HG02885 (cell line): ENCODE results near the gene GMEB1.
"Not testable (repeated sequence)": the region's sequence is repeated elsewhere in the genome, so short reads cannot be mapped to it uniquely, and the experiment has no call there.

ENCODE experiments used
- ATAC-seq: cut with Tn5 transposase; IDR thresholded peaks from one replicate; pipeline ENCODE4 v1.9.1; 2021; ENCODE audit warnings: mild to moderate bottlenecking; ENCODE audit not compliant: unreplicated experiment, poor library complexity

GMEB1 gene, protein sequence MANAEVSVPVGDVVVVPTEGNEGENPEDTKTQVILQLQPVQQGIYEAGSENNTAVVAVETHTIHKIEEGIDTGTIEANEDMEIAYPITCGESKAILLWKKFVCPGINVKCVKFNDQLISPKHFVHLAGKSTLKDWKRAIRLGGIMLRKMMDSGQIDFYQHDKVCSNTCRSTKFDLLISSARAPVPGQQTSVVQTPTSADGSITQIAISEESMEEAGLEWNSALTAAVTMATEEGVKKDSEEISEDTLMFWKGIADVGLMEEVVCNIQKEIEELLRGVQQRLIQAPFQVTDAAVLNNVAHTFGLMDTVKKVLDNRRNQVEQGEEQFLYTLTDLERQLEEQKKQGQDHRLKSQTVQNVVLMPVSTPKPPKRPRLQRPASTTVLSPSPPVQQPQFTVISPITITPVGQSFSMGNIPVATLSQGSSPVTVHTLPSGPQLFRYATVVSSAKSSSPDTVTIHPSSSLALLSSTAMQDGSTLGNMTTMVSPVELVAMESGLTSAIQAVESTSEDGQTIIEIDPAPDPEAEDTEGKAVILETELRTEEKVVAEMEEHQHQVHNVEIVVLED

DNA sequence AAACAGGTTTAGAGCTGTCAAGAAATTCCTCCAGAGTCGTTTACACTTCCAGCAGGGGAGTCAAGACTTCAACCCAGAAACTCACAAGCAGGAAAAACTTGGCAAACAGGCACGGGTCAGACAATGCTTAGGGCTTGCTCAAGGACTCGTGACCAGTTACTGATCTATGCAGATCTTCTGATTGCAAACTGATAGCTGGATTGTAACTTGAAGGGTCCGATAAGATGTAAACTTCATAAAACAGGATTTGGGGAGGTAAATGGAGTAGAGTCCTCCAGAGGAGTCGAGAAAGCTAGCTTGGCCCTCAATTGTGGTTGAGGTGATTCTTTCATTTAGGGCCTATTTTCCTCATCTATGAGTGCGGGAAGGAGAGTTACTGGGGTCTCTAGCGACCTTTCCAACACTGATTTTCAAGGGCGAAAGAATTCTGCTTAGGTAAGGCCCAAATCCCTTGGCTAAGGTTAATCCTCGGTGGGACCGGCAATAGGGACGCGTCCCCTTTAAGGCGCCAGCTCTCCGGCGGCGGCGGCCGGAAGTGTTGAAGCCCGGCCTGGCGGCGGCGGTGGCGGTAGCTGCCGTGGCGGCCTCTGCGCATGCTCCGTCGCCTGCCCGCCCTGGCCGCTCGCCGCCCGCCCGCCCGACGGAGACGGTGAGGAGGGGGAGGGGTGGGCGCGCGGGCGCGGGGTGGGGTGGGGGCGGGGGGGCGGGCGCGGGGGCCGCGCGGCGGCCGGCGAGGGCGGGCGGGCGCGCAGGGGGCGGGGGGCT lies at the start of gene GMEB1:
GMEB1 (plus strand) TSS at position 594 of the 765 bp plus-strand sequence. CDS start 14,829 bp downstream, outside the sequence.
- ATAC-seq, result peak; percentile 82

DNA sequence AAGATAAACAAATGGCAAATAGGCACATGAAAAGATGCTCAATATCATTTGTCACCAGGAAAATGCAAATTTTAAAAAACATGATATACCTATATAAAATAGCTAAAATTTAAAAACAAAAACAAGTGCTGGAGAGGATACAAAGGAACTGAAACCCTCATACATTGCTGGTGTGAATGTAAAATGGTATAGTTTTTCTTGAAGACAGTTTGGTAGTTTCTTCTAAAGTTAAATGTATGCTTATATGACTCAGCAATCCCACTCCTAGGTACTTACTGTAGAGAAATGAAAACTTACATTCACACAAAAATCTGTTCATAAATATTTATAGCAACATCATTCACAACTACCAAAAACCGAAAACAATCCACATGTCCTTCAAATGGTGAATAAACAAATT lies 36.9 kb upstream of the GMEB1 start:
- ATAC-seq, result no peak

DNA sequence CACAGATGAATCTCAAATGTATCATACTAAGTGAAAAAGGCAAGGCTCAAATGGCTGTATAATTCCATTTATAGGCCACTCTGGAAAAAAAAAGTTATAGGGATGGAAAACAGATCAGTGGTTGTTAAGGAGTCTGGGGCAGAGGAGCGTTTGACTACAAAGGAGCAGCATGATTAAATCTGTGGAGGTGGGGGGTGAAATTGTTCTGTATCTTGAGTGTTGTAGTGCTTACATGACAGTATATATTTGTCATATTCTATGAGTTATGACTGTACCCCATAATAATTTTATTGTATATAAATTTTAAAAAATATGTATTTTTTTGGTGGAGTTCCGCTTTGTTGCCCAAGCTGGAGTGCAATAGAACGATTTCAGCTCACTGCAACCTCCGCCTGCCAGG lies 36.0 kb upstream of the GMEB1 start:
- ATAC-seq, result no peak

DNA sequence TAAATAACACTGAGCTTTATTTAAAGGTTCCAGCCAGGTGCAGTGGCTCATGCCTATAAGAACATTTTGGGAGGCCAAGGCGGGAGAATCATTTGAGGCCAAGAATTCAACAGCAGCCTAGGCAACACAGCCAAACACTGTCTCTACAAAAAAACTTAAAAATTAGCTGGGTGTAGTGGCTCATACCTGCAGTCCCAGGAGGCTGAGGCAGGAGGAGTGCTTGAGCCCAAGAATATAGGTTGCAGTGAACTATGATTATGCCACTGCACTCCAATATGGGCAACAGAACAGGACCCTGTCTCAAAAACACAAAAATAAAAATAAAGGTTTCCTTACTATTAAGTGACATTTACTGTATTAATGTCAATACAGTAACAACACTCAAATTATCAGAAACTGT lies 27.8 kb upstream of the GMEB1 start:
- no peak for ATAC-seq

DNA sequence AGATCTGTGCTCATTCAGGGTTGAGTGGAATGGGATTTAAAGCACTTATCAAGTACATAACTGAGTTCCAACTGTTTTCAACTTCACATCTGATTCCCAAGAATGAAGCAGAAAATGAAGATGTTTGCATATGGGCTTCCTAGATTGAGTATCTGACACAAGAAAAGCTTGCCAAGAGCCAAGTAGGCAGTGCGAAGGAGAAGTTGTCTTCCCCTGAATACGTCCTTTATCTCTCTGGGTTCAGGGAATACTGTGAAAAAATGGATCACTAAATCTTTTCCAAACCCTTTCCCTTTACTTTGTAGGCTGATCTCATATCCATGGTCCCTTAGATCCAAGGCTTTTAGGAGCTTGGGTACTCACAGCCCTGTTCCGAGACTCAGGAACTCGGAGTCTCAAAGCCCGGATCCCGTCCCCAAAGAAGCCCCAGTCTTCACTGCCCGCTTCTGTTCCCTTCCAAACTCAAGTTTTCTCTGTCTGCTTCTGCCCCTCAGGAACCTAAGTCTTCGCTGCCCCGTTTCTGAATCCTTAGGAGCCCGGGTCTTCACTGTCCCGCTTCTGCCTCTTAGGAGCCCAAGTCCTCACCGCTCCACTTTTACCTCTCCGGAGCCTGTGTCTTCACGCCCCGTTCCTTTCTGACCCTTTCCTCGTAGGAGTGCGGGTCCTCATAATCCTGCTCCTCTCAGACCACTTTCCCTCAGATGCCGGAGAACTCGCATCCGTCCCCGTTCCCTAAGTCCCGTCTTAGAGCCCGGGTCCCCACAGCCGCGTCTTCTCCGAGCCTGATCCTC lies 26.3 kb upstream of the GMEB1 start:
- ATAC-seq, result peak; percentile 17

DNA sequence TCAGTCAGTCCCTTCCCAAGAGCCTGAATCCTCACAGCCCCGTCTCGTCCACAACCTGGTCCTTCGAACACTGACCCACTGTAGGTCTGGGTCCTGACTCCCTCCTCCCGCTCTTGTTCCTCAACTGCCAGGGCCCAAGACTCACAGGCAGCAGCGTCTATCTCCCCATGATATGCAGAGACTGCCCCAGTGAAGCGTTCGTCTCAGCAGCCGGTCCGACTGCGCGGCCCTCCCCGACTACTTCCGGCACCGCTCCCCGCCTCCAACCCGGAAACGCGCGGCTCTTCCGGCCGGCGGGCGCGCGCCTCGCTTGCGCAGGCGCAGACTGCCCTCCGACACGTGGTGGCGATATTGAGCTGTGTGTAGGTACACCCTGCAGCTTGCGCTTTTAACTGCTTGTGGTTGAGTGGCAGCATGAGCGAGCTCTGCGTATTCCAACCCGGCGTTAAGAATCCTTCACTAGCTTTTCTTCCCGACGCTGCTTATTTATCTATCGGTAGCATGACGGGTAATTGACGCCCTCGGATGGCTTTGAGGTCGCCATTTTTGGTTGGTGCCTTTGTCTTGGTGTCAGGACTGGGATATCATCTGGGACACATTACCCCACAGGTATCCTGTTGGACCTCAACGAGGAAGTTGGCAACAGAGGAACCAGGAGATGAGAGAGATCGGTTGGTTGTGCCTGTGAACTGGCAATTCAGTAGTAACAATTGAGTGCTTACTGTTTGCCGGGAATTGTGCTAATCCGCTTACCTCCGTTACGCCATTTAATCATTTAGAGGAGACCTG lies 25.5 kb upstream of the GMEB1 start, which contains the start of gene TAF12:
TAF12 (minus strand) TSS at position 221 of the 789 bp plus-strand sequence. CDS start 20,986 bp downstream, outside the sequence.
- peak; percentile 87 for ATAC-seq

DNA sequence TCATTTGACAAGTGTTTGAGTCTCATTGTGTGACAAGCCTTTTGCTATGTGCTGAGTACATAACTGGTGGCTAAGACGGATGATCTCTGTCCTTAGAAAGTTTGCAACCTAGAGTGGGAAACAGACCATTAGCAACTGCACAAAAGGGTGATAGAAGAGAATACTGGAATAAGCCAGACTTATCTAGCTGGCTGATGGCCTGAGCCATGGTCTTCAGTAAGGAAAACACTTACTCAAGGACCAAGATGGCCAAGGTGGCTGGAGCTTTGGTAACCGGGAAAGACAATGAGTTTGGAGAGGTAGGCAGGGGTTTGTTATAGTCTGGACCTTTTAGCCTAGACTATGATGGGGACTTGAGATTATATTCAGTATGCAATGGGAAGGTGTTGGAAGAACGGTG lies 24.1 kb upstream of the GMEB1 start:
- ATAC-seq, result no peak

DNA sequence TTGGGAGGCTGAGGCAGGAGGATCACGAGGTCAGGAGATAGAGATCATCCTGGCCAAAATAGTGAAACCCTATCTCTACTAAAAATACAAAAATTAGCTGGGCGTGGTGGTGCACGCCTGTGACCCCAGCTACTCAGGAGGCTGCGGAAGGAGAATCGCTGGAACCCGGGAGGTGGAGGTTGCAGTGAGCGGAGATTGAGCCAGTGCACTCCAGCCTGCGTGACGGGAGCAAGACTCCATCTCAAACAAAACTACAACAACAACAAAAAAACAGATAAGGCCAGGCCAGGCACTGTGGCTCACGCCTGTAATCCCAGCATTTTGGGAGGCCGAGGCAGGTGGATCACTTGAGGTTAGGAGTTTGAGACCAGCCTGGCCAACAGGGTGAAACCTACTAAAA lies 23.2 kb upstream of the GMEB1 start:
- ATAC-seq, result not testable (repeated sequence)

DNA sequence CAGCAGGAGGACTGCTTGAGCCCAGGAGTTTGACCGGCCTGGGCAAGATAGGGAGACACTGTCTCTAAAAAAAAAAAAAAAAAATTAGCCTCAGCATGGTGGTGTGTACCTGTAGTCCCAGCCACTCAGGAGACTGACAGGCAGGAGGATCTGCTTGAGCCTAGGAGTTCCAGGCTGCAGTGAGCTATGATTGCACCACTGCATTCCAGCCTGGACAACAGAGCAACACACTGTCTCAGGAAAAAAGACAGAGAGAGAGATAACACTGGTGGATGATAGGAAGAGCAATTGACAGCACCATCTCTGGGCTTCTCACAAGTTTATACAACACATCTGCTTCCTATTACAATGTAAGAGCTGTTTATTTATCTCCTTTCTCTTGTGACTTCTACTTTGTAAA lies 22.5 kb upstream of the GMEB1 start:
- no peak for ATAC-seq

DNA sequence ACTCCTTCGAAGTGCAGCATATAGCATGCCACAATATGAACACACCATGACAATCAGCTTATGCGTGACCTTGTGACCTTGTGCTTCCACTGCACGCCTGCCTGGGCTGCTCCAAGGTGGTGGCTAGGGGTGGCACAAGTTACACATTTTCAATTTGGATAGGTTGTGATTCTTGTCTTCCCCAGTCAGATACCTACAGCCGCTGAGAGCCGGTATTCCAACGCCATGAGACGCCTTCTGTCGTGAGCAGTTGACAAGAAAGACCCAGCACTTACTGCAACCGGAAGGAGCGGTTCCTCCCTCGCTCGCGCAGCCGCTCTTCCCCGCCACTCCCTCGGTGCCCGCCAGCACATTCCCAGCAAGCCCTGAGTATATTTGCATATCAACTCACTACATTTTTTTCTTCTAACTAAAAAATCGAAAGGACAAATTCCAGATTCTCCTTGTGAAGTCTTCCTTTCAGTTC lies 20.5 kb upstream of the GMEB1 start:
- ATAC-seq, result peak; percentile 67

DNA sequence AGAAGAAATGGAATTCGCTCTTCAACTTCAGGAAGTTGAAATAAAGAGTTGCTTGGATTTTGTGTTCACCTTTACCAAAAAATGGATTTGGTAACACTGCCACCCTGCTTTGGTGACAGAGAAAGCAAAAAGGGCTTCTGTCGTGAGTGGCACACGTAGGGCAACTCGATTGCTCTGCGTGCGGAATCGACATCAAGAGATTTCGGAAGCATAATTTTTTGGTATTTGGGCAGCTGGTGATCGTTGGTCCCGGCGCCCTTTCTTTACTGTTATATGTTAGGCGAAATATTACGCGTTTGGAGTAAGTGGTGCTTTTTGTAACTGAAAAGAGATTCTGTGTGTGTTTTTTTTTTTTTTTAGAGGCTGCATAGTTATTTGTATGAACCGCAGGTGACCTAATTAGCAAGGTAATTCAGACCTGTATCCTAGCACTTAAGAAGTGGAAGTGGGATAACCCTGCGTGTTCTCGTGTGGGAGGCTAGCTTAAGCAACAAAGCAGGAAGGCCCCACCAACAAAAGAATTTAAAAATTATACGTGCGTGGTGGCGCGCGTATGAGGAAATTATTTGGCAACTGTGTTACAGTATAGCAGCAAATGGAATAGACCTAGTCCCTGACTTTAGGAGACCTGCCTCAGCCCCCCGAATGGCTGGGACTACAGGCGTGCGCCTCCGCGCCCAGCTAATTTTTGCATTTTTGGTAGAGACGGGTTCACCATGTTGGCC lies 19.9 kb upstream of the GMEB1 start, which contains the start of gene RNU11:
RNU11 (plus strand) TSS at position 127 of the 725 bp plus-strand sequence.
- peak; percentile 66 for ATAC-seq

DNA sequence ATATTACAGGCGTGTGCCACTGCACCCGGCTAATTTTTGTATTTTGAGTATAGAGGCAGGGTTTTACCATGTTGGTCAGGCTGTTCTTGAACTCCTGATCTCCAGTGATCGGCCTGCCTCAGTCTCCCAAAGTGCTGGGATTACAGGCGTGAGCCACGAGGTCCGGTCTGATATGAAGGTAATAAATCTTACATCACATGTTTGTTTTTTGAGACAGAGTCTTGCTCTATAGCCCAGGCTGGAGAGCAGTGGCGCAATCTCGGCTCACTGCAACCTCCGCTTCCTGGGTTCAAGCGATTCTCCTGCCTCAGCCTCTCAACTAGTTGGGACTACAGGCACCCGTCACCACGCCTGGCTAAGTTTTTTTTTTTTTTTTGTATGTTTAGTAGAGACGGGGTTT lies 15.5 kb upstream of the GMEB1 start:
- not testable (repeated sequence) for ATAC-seq

DNA sequence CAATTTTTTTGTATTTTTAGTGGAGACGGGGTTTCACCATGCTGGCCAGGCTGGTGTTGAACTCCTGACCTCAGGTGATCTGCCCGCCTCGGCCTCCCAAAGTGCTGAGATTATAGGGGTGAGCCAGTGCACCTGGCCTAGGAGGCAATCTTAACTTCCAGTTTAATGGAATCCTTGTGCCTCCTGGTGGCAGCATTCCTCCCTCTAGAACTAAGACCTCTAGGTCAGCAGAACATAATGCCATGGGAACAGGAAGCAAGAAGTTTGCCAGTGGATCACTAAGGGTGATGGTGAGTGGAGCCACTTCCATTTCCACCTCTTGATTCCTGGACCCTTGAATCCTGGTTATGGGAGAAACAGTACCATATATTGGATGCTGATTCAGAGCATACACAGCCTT lies 14.7 kb upstream of the GMEB1 start:
- not testable (repeated sequence) for ATAC-seq

DNA sequence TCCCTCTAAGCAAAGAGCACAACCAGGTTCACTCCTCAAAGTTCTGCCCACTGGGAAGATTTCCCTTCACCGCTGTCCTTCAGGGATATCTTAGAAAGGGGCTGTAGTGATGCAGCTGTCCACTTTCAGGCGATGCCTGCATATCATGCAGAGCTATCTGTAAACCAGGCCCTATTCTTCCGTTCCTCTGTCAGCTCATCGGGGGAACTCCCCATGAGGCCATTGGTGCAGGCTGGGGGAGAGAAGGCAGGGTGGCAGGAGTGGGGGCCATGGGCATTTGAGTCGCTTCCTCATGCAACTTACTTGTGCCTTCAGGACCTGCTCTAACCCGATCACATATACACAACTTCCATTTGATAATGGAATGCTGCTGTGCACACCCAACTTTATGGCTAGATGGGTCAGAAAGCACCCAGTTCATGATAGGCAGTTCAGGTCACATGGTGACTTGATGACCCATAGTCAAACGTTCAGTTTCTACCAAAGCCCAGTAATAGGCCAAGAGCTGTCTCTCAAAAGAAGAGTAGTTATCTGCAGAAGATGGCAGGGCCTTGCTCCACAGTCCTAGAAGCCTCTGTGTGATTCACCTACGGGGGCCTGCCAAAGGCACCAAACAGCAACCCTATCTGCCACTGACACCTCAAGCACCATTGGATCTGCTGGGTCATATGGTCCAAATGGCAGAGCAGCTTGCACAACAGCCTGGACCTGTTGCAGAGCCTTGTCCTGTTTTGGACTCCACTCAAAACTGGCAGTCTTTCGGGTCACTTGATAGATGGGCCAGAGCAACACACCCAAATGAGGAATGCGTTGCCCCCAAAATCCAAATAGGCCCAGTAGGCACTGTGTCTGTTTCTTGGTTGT lies 12.9 kb upstream of the GMEB1 start:
- ATAC-seq, result not testable (repeated sequence)

DNA sequence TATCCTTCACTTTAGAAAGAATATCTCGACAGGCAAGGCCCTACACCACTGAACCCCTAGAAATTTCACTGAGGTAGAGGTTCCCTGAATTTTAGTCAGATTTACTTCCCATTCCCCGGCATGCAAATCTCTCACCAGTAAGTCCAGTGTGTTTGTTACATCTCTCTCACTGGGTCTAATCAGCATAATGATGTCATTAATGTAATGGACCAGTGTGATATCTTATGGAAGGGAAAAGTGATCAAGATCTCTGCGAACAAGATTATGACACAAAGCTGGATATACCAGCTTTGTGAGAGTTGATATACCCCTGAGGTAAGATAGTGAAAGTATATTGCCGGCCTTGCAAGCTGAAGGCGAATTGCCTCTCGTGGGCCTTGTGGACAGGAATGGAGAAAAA lies 12.2 kb upstream of the GMEB1 start:
- no peak for ATAC-seq

DNA sequence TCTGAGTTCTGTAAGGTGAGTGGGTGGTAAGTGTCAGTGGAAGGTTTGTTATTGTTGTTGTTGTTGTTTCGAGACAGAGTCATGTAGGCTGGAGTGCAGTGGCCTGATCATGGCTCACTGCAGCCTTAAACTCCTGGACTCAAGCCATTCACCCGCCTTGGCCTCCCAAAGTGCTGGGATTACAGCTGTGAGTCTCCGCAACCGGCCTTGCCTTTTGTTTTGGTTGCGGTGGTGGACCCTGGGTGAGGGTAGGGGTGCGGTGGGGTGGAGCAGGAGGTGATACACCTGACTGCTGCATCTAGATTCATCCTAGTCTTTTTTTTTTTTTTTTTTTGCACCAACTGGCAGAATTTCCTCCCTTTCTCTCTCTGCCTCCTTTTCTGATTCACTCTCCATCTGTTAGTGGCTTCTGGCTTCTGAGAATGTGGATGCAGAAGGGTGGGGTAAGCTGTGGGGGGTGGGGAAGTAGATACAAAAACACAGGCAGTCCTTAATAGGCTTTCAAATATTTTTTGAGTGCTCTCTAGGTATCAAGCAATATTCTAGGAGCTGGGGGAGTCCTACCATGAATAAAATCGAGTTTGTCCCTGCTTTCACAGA lies 4.6 kb upstream of the GMEB1 start:
- ATAC-seq, result no peak

DNA sequence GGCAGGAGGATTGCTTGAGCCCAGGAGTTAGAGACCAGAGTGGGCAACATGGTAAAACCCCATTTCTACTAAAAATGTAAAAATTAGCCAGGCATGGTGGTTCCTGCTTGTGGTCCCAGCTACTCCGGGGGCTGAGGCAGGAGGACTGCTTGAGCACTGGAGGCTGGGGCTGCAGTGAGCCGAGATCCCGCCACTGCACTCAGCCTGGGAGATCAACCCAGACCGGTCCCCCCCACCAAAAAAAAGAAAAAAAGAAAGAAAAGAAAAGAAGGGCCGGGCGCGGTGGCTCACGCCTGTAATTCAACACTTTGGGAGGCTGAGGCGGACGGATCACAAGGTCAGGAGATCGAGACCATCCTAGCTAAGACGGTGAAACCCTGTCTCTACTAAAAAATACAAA lies 1.8 kb upstream of the GMEB1 start:
- ATAC-seq, result no peak
